Measurements from ENCODE around the gene ECM1.

The ECM1 gene

DNA sequence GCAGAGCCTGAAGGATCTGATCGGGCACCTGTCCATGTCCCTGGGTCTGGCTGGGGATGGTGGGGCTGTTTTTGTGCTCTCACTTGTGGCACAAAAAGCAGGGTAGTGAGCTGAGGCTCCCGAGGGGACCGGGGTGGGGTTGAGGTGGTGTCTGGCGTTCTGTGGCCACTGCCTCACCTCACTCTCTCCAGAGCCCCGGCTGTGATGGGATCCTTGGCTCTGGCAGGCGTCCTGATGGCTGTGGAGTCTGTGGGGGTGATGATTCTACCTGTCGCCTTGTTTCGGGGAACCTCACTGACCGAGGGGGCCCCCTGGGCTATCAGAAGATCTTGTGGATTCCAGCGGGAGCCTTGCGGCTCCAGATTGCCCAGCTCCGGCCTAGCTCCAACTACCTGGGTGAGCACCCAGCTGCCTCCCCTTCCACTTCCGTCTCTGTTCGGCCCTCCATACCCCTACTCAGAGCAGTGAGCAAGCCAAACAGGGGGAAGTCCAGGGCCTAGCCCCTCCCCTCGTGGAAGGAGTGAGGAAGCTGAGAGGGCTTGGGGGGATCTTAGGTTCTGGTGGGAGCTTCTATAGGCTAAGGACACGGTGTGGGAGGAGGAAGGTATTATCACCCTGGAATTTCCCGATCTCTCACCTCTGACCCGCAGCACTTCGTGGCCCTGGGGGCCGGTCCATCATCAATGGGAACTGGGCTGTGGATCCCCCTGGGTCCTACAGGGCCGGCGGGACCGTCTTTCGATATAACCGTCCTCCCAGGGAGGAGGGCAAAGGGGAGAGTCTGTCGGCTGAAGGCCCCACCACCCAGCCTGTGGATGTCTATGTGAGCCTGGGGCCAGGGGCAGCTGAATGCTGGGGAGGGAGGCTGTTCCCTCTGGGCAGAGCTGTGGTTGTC lies 48.3 kb downstream of the ECM1 start:
- H3K4me2 ChIP-seq (ENCODE audit: low read depth, low read length, poor library complexity, severe bottlenecking): no peak overlapping the region
- no peaks in the 10 kb centered on the region for H3K27me3 ChIP-seq (ENCODE audit: insufficient read depth, low read length, poor library complexity, severe bottlenecking)
- H3K36me3 ChIP-seq (ENCODE audit: insufficient read depth, low read length): no peaks in the 10 kb centered on the region
- TF ChIP-seq, protein P1, sequence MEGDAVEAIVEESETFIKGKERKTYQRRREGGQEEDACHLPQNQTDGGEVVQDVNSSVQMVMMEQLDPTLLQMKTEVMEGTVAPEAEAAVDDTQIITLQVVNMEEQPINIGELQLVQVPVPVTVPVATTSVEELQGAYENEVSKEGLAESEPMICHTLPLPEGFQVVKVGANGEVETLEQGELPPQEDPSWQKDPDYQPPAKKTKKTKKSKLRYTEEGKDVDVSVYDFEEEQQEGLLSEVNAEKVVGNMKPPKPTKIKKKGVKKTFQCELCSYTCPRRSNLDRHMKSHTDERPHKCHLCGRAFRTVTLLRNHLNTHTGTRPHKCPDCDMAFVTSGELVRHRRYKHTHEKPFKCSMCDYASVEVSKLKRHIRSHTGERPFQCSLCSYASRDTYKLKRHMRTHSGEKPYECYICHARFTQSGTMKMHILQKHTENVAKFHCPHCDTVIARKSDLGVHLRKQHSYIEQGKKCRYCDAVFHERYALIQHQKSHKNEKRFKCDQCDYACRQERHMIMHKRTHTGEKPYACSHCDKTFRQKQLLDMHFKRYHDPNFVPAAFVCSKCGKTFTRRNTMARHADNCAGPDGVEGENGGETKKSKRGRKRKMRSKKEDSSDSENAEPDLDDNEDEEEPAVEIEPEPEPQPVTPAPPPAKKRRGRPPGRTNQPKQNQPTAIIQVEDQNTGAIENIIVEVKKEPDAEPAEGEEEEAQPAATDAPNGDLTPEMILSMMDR (conservative IDR thresholded peaks at IDR 0.05; ENCODE audit: low read length): no peak
- TF ChIP-seq EZH2phosphoT487 (IDR thresholded peaks at IDR 0.05; ENCODE audit: borderline replicate concordance): no peak
- H3K4me3 ChIP-seq (ENCODE audit: low read length, poor library complexity, severe bottlenecking): no peak overlapping the region
- H4K20me1 ChIP-seq (ENCODE audit: insufficient read depth, low read length, poor library complexity, severe bottlenecking): peaks cover 3% of the 10 kb centered on the region
- H3K4me1 ChIP-seq (ENCODE audit: insufficient read depth, low read length, poor library complexity, severe bottlenecking): no peaks in the 10 kb centered on the region
- H3K79me2 ChIP-seq (ENCODE audit: insufficient read depth, low read length): no peaks in the 10 kb centered on the region; the same call in 1 of the 2 replicates
- H3K9me3 ChIP-seq (ENCODE audit: insufficient read depth, low read depth, low read length): no peaks in the 10 kb centered on the region
- H3K9me2 ChIP-seq (replicated peaks; ENCODE audit: low read depth, low read length): no peaks in the 10 kb centered on the region
- no peak overlapping the region for H3K9ac ChIP-seq (ENCODE audit: low read depth, low read length, poor library complexity, severe bottlenecking)
- H3F3A ChIP-seq (ENCODE audit: low read depth): no peaks in the 10 kb centered on the region
- no peak overlapping the region for H2AFZ ChIP-seq (ENCODE audit: low read length)

DNA sequence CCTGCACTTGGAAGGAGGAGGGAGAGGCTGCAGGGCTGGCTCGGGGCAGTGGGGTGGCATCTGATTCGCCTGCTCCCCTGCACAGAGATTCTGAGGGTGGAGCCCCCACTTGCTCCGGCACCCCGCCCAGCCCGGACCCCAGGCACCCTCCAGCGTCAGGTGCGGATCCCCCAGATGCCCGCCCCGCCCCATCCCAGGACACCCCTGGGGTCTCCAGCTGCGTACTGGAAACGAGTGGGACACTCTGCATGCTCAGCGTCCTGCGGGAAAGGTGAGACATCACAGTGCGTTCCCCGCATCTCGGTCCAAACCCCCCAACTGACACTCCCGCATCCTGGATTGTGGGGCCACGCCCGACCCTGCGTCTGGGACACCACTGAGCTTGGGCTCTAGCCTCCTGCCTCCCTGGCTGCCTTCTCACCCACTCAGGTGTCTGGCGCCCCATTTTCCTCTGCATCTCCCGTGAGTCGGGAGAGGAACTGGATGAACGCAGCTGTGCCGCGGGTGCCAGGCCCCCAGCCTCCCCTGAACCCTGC lies 49.2 kb downstream of the ECM1 start:
- no peak overlapping the region for H3K9ac ChIP-seq (ENCODE audit: low read depth, low read length, poor library complexity, severe bottlenecking)

GRCh38 chr1:150557813-150558212 lies 49.9 kb downstream of the ECM1 start:
- H3K9me2 ChIP-seq (replicated peaks; ENCODE audit: low read depth, low read length): no peaks in the 10 kb centered on the region
- H3K4me1 ChIP-seq (ENCODE audit: insufficient read depth, low read length, poor library complexity, severe bottlenecking): peaks cover 13% of the 10 kb centered on the region
- H4K20me1 ChIP-seq (ENCODE audit: insufficient read depth, low read length, poor library complexity, severe bottlenecking): peaks cover 3% of the 10 kb centered on the region
- H3K9me3 ChIP-seq (ENCODE audit: insufficient read depth, low read depth, low read length): no peaks in the 10 kb centered on the region
- no peaks in the 10 kb centered on the region for H3F3A ChIP-seq (ENCODE audit: low read depth)
- peaks cover 7% of the 10 kb centered on the region; the same call in 1 of the 2 replicates for H3K79me2 ChIP-seq (ENCODE audit: insufficient read depth, low read length)
- no peak overlapping the region for H2AFZ ChIP-seq (ENCODE audit: low read length)
- no peak for TF ChIP-seq EZH2phosphoT487 (IDR thresholded peaks at IDR 0.05; ENCODE audit: borderline replicate concordance)
- TF ChIP-seq, protein P1 (conservative IDR thresholded peaks at IDR 0.05; ENCODE audit: low read length): no peak
- no peaks in the 10 kb centered on the region for H3K27me3 ChIP-seq (ENCODE audit: insufficient read depth, low read length, poor library complexity, severe bottlenecking)
- no peaks in the 10 kb centered on the region for H3K36me3 ChIP-seq (ENCODE audit: insufficient read depth, low read length)
- H3K4me2 ChIP-seq (ENCODE audit: low read depth, low read length, poor library complexity, severe bottlenecking): no peak overlapping the region
- no peak overlapping the region for H3K4me3 ChIP-seq (ENCODE audit: low read length, poor library complexity, severe bottlenecking)
- no peak overlapping the region for H3K9ac ChIP-seq (ENCODE audit: low read depth, low read length, poor library complexity, severe bottlenecking)

More for the DNA sequence above, 49.2 kb downstream of the ECM1 start:
- H3K4me3 ChIP-seq (ENCODE audit: low read length, poor library complexity, severe bottlenecking): no peak overlapping the region
- H3K4me1 ChIP-seq (ENCODE audit: insufficient read depth, low read length, poor library complexity, severe bottlenecking): peaks cover 6% of the 10 kb centered on the region
- H2AFZ ChIP-seq (ENCODE audit: low read length): no peak overlapping the region
- H3K9me3 ChIP-seq (ENCODE audit: insufficient read depth, low read depth, low read length): no peaks in the 10 kb centered on the region
- no peak for TF ChIP-seq EZH2phosphoT487 (IDR thresholded peaks at IDR 0.05; ENCODE audit: borderline replicate concordance)
- TF ChIP-seq, protein P1 (conservative IDR thresholded peaks at IDR 0.05; ENCODE audit: low read length): no peak
- no peaks in the 10 kb centered on the region for H3K9me2 ChIP-seq (replicated peaks; ENCODE audit: low read depth, low read length)
- H3K4me2 ChIP-seq (ENCODE audit: low read depth, low read length, poor library complexity, severe bottlenecking): no peak overlapping the region
- peaks cover 3% of the 10 kb centered on the region for H4K20me1 ChIP-seq (ENCODE audit: insufficient read depth, low read length, poor library complexity, severe bottlenecking)
- H3K36me3 ChIP-seq (ENCODE audit: insufficient read depth, low read length): no peaks in the 10 kb centered on the region
- H3K79me2 ChIP-seq (ENCODE audit: insufficient read depth, low read length): peaks cover under 1% of the 10 kb centered on the region; the same call in 1 of the 2 replicates
- no peaks in the 10 kb centered on the region for H3F3A ChIP-seq (ENCODE audit: low read depth)
- no peaks in the 10 kb centered on the region for H3K27me3 ChIP-seq (ENCODE audit: insufficient read depth, low read length, poor library complexity, severe bottlenecking)
